ENCODE data around the gene PTPRG.

PTPRG gene

DNA sequence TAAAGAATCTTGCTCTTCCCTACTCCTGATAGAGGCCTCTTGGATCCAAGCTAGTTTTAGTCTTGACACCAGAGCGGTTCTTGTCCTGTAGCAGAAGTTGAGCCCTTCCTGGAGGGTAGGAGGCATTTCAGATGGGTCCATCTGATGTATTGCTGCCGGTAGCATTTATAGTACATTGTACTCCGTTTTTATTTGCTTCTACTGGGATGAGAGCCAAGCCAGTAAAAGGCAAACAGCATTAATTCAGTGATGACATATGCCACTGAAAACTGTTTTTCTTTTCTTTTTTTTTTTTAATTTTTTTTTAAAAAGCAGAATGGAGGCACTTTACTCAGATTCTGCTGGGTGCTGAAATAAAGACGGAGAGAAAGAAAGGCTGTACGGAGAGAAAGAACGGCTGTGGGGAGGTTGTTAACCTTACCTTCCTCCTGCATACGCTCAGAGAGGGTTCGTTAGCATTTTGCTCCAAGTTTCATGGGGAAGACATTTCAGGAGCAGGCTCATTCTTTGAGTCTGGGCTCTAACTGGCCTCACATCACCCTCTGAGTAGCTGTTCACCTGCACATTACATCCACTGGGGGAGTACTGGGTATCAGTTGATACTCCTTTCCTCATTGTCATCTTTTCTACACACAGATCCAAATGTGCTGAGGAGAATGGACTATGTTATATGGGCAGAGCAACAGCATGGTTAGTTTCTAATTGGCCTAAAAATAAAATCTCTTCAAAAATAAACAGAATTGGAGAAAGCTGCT, 650.5 kb downstream of the PTPRG start:
- TF ChIP-seq YY1 (IDR thresholded peaks at IDR 0.05; ENCODE audit: low read depth) (no peak), FOXM1 (IDR thresholded peaks at IDR 0.05; ENCODE audit: borderline replicate concordance, low read depth) (no peak)
- TF ChIP-seq, protein P1, sequence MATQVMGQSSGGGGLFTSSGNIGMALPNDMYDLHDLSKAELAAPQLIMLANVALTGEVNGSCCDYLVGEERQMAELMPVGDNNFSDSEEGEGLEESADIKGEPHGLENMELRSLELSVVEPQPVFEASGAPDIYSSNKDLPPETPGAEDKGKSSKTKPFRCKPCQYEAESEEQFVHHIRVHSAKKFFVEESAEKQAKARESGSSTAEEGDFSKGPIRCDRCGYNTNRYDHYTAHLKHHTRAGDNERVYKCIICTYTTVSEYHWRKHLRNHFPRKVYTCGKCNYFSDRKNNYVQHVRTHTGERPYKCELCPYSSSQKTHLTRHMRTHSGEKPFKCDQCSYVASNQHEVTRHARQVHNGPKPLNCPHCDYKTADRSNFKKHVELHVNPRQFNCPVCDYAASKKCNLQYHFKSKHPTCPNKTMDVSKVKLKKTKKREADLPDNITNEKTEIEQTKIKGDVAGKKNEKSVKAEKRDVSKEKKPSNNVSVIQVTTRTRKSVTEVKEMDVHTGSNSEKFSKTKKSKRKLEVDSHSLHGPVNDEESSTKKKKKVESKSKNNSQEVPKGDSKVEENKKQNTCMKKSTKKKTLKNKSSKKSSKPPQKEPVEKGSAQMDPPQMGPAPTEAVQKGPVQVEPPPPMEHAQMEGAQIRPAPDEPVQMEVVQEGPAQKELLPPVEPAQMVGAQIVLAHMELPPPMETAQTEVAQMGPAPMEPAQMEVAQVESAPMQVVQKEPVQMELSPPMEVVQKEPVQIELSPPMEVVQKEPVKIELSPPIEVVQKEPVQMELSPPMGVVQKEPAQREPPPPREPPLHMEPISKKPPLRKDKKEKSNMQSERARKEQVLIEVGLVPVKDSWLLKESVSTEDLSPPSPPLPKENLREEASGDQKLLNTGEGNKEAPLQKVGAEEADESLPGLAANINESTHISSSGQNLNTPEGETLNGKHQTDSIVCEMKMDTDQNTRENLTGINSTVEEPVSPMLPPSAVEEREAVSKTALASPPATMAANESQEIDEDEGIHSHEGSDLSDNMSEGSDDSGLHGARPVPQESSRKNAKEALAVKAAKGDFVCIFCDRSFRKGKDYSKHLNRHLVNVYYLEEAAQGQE (IDR thresholded peaks at IDR 0.05; ENCODE audit: low read depth) = no peak

- TF ChIP-seq EGR1 (IDR thresholded peaks at IDR 0.05) (no peak), USF1 (IDR thresholded peaks at IDR 0.05) (no peak), YY1 (IDR thresholded peaks at IDR 0.05; ENCODE audit: low read depth) (no peak), CREB1 (IDR thresholded peaks at IDR 0.05; ENCODE audit: low read depth) (no peak), TCF12 (IDR thresholded peaks at IDR 0.05; ENCODE audit: low read depth) (no peak), TEAD4 (IDR thresholded peaks at IDR 0.05) (no peak), ZBTB7A (IDR thresholded peaks at IDR 0.05; ENCODE audit: low read depth) (no peak), TAF1 (IDR thresholded peaks at IDR 0.05; ENCODE audit: low read depth) (no peak), NFIC (IDR thresholded peaks at IDR 0.05) (no peak), RAD21 (IDR thresholded peaks at IDR 0.05; ENCODE audit: low read depth) (no peak), MAX (IDR thresholded peaks at IDR 0.05) (no peak), EP300 (IDR thresholded peaks at IDR 0.05; ENCODE audit: borderline replicate concordance) (no peak), FOXM1 (IDR thresholded peaks at IDR 0.05; ENCODE audit: borderline replicate concordance, low read depth) (no peak)
These were observed 653.5 kb downstream of the PTPRG start for GRCh38 chr3:62214850-62215249.

DNA sequence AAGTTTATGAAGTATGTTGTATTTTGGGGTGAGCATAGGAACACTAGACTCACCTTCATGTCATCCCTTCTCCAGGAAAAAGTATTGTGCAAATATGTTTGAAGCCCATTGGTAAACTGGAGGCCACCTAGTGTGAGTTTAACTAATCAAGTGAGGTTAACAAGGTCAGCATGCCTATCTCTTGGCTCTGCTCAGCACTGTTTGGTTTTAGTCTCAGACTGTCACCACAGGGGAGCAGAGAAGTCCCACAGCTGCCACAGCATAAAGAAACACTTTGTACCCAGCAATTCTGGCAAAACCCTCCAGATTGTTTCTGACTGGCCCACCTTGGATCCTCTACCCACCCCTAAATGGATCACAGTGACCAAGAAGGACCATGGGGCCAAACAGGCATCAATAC, 659.2 kb downstream of the PTPRG start:
- no peak for TF ChIP-seq TCF12 (IDR thresholded peaks at IDR 0.05; ENCODE audit: low read depth)

GRCh38 chr3:62225051-62225450, 663.7 kb downstream of the PTPRG start:
- TF ChIP-seq USF1 (IDR thresholded peaks at IDR 0.05) = no peak
- TF ChIP-seq NFIC (IDR thresholded peaks at IDR 0.05) = no peak
- TF ChIP-seq YY1 (IDR thresholded peaks at IDR 0.05; ENCODE audit: low read depth) = no peak
- no peak for TF ChIP-seq MAX (IDR thresholded peaks at IDR 0.05)
- no peak for TF ChIP-seq EGR1 (IDR thresholded peaks at IDR 0.05)
- TF ChIP-seq TCF12 (IDR thresholded peaks at IDR 0.05; ENCODE audit: low read depth) = no peak
- TF ChIP-seq EP300 (IDR thresholded peaks at IDR 0.05; ENCODE audit: borderline replicate concordance) = no peak
- no peak for TF ChIP-seq FOXM1 (IDR thresholded peaks at IDR 0.05; ENCODE audit: borderline replicate concordance, low read depth)
- no peak for TF ChIP-seq RAD21 (IDR thresholded peaks at IDR 0.05; ENCODE audit: low read depth)
- TF ChIP-seq TAF1 (IDR thresholded peaks at IDR 0.05; ENCODE audit: low read depth) = no peak
- TF ChIP-seq ZBTB7A (IDR thresholded peaks at IDR 0.05; ENCODE audit: low read depth) = no peak
- no peak for TF ChIP-seq CREB1 (IDR thresholded peaks at IDR 0.05; ENCODE audit: low read depth)
- TF ChIP-seq, protein P1 (IDR thresholded peaks at IDR 0.05; ENCODE audit: low read depth) = no peak
- TF ChIP-seq TEAD4 (IDR thresholded peaks at IDR 0.05) = no peak
- TF ChIP-seq CEBPB (IDR thresholded peaks at IDR 0.05) = no peak

- TF ChIP-seq TEAD4 (IDR thresholded peaks at IDR 0.05) (no peak), CREB1 (IDR thresholded peaks at IDR 0.05; ENCODE audit: low read depth) (no peak), ZBTB7A (IDR thresholded peaks at IDR 0.05; ENCODE audit: low read depth) (no peak), EGR1 (IDR thresholded peaks at IDR 0.05) (no peak), YY1 (IDR thresholded peaks at IDR 0.05; ENCODE audit: low read depth) (no peak), EP300 (IDR thresholded peaks at IDR 0.05; ENCODE audit: borderline replicate concordance) (no peak), TCF12 (IDR thresholded peaks at IDR 0.05; ENCODE audit: low read depth) (no peak), MAX (IDR thresholded peaks at IDR 0.05) (no peak), TAF1 (IDR thresholded peaks at IDR 0.05; ENCODE audit: low read depth) (no peak), RAD21 (IDR thresholded peaks at IDR 0.05; ENCODE audit: low read depth) (no peak), NFIC (IDR thresholded peaks at IDR 0.05) (no peak), CEBPB (IDR thresholded peaks at IDR 0.05) (no peak), USF1 (IDR thresholded peaks at IDR 0.05) (no peak), FOXM1 (IDR thresholded peaks at IDR 0.05; ENCODE audit: borderline replicate concordance, low read depth) (no peak)
- TF ChIP-seq, protein P1 (IDR thresholded peaks at IDR 0.05; ENCODE audit: low read depth) = no peak
These were observed 665.4 kb downstream of the PTPRG start for GRCh38 chr3:62226601-62227339.
